ENCODE results near the gene CAMK2G.
"Not testable (repeated sequence)": the region's sequence is repeated elsewhere in the genome, so short reads cannot be mapped to it uniquely, and the experiment has no call there.

The CAMK2G gene

GRCh38 chr10:73905256-73906020 is 31.1 kb upstream of the CAMK2G start:
- DNase-seq (ENCODE audit: insufficient read length, low spot score) (no peak), FAIRE-seq (no peak)

- no peak for FAIRE-seq
- no peak for DNase-seq (ENCODE audit: insufficient read length, low spot score)
Measured at GRCh38 chr10:73902351-73902750, 28.0 kb upstream of the CAMK2G start.

GRCh38 chr10:73901261-73901660 is 26.9 kb upstream of the CAMK2G start:
- FAIRE-seq = no peak
- DNase-seq (ENCODE audit: insufficient read length, low spot score) = no peak

GRCh38 chr10:73900064-73900463 is 25.7 kb upstream of the CAMK2G start:
- DNase-seq (ENCODE audit: insufficient read length, low spot score) (no peak), FAIRE-seq (no peak)

- no peak for DNase-seq (ENCODE audit: insufficient read length, low spot score)
Measured at GRCh38 chr10:73899423-73899822, 25.1 kb upstream of the CAMK2G start.

DNA sequence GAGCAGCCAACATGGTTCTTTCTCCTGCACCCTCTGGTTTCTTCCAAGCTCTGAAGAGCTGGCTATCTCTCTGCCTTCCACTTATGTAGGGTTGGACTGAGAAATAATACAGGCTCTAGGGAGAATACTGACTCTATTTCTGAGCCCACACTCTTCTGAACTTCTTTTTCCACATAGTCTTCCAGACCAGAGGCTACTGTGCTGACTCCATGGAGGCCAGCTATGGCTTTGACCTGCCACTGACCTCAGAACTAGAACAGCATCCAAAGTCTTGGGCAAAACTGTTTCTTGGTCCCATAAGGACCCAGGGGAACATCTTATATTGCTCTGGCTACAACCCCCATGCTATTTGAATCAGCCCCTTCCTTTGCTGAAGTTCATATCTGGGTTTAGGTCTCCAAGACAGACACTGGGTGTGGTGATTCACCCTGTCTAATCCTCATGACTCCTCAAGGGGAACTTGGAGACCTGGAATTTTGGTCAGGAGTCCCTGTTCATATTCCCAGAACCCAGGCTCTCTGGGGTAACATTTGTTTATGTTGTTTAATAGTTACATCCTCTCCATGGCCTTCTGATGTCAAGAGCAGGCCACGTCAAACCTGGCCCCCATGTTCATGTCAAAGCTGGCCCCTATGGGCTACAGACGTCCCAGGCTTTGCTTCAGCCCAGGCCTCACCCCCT is 24.5 kb upstream of the CAMK2G start:
- DNase-seq (ENCODE audit: insufficient read length, low spot score) (no peak), FAIRE-seq (no peak)

More at GRCh38 chr10:73899423-73899822, 25.1 kb upstream of the CAMK2G start:
- FAIRE-seq = no peak

GRCh38 chr10:73897693-73898092 is 23.3 kb upstream of the CAMK2G start:
- FAIRE-seq = no peak
- no peak for DNase-seq (ENCODE audit: insufficient read length, low spot score)

GRCh38 chr10:73895381-73895780 is 21.0 kb upstream of the CAMK2G start:
- DNase-seq (ENCODE audit: insufficient read length, low spot score); FAIRE-seq: not testable (repeated sequence)

DNA sequence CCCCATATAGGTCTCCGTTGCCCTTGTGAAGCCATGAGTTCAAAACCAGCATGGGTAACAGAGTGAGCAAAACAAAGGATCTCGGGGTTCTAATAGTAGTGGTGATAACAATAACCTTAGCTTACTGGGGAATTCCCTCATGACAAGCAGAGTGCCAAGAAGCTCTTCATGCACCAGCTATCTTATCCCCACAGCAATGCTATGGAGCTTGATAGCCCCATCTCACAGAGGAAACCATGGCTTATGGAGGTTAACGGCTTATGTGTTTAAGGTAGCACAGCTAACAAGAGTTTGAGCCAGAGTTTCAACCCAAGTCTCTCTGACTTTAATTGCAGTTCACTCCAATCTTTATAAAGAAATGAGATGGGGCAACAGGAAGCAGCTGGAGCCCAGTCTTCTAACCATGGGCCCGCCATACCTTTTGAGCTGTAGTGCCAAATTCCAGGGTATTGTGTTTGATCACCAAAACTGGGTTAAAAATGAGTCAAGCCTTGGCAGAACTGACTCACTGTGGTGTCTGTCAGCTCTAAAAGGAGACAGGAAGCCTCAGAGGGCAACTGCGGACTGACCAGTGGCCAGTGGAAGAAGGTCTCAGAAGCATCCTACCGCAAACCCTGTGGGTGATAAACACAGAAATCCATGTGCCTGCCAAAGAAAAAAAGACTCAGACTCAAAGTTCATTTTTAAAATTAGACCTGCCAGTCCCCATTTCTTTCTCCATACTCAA is 20.1 kb upstream of the CAMK2G start:
- FAIRE-seq (no peak), DNase-seq (ENCODE audit: insufficient read length, low spot score) (no peak)

- FAIRE-seq (no peak), DNase-seq (ENCODE audit: insufficient read length, low spot score) (no peak)
Measured at GRCh38 chr10:73893426-73893825, 19.1 kb upstream of the CAMK2G start.

DNA sequence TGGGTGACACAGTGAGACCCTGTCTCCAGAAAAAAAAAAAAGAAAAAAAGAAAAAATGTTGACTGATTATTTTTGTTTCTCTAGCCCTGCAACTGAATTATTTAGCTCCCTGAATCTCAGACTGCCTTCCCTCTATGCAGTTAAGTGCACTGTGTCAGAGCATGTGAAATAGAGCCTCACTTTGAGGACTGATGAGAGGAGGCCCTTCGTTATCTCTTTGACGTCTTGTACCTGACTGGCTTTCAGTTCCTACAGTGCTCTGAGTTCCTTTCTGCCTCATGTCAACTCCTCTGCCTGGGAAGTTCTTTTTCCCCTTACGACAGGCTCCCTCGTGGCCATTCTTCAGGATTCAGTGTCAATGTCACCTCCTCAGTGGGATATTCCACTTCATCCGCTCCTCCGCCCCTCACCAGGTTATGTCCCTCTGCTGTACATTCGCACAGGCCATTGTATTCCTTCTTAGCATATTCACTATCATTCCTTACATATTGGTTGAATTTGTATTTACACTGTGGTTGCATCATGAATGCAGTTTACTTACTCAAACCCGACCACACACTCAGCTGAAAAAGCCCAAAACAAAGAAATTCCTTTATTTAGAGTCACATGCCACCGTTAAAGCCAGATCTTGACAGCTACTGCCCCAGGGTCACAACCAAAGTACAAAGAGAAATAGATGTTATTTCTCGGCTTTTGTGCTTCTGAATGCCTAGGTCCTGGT is 18.1 kb upstream of the CAMK2G start:
- FAIRE-seq (no peak), DNase-seq (ENCODE audit: insufficient read length, low spot score) (no peak)

- DNase-seq (ENCODE audit: insufficient read length, low spot score) (no peak), FAIRE-seq (no peak)
Measured at GRCh38 chr10:73891540-73891939, 17.2 kb upstream of the CAMK2G start.

GRCh38 chr10:73890830-73891229 is 16.5 kb upstream of the CAMK2G start:
- not testable (repeated sequence) for FAIRE-seq; DNase-seq (ENCODE audit: insufficient read length, low spot score)

DNA sequence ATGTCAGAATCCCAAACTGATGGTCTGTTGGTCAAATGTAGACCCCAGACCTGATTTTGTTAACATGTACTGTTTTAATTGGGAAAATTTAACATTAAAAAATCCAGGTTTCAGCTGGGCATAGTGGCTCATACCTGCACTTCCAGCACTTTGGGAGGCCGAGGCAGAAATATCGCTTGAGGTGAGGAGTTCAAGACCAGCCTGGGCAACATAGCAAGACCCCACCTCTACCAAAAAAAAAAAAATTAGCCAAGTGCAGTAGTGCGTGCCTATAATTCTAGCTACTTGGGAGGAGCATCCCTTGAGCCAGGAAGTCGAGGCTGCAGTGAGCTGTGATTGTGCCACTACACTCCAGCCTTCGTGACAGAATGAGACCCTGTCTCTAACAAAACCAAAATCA is 15.9 kb upstream of the CAMK2G start:
- no peak for DNase-seq (ENCODE audit: insufficient read length, low spot score)
- FAIRE-seq = no peak

DNA sequence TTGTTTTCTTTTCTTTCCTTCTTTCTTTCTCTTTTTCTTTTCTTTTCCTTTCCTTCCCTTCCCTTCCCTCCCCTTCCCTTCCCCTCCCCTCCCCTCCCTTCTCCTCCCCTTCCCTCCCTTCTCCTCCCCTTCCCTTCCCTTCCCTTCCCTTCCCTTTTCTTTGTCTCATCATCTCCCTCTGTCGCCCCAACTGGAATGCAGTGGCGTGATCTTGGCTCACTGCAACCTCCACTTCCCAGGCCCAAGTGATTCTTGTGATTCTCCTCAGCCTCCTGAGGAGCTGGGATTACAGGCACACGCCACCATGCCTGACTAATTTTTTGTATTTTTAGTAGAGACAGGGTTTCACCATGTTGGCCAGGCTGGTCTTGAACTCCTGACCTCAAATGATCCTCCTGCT is 15.1 kb upstream of the CAMK2G start:
- DNase-seq (ENCODE audit: insufficient read length, low spot score); FAIRE-seq: not testable (repeated sequence)

- no peak for FAIRE-seq
- DNase-seq (ENCODE audit: insufficient read length, low spot score) = no peak
Measured at GRCh38 chr10:73889014-73889413, 14.7 kb upstream of the CAMK2G start.

DNA sequence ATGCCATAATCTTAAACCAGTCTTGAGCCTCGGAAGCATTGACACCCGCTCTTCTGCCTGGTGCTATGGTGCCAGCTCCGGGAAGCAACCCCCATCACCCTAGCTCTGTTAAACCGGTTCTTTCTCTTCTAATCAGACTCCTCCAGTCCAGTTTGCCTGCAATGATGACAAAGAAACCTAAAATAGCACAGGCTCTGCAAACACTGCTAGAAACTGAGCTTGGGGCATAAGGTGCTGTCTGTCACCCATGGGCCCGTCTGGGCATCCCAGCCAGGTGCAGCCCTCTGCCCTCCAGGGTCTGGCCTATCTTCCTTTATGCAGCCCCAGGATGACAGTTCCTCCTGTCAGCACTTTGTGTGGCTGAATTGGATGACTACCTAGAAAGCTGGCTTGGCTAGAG is 14.2 kb upstream of the CAMK2G start:
- FAIRE-seq (no peak), DNase-seq (ENCODE audit: insufficient read length, low spot score) (no peak)

GRCh38 chr10:73887294-73888039 is 13.1 kb upstream of the CAMK2G start:
- FAIRE-seq (peak; percentile 91), DNase-seq (ENCODE audit: insufficient read length, low spot score) (peak; percentile 84)

DNA sequence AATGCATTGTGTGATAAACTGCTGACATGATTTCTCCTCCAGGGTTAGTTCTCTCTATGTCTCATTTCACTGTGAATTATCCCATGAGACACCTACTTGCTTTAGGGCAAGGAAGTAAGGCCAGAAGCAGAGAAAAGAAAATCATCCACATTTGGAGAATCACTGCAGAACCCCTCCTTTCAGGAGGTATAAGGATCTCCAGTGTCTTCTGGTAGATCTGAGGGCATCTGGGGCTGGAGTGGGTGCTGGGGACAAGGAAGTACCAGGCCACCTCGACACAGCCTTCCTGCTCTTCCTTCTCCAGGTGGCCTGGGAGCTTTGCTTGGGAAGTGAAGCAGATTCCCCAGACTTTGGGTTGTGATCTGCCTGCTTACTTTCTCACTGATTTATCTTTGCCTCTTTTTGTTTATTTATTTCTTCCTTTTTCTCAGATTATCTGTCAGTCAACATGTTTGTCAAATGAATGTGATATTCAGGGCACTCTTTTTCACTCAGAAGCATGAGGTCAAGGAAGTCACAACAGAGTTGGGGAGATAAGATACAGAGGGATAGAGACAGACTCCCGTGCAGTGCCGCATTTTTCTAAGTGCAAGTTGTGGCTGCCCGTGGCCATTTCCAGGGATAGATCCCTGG is 12.4 kb upstream of the CAMK2G start:
- no peak for DNase-seq (ENCODE audit: insufficient read length, low spot score)
- FAIRE-seq = no peak

DNA sequence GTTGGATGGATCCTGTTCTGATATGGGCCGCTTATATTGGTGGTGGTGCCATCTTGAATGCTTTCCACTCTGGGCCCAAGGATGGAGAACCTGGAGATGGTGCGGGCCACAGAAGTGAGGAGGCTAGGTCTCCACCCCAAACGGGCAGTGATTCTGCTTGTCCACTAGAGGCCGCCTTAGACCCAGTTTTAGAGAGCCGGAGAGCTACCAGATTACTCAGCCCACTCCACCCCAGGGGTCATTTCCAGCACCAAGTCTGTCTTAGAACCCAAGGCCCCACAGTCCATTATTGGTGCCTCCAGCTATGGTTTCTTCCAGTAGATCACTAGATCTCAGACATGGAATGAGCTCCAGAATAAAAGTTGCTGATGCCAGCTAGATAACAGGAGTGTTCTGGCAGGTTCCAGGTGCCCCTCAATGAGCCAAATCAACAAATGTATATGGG is 11.8 kb upstream of the CAMK2G start:
- FAIRE-seq = no peak

More for the DNA sequence above, 11.8 kb upstream of the CAMK2G start:
- DNase-seq (ENCODE audit: insufficient read length, low spot score) = peak; percentile 82

Data from HTR-8/SVneo (cell line).